Activated naive CD8-positive, alpha-beta T cell treated with anti-CD3 and anti-CD28 coated beads for 36 hours (primary cell): Measurements from ENCODE around the gene SEPTIN5. TPM values are rescaled to one million over a fixed set of nuclear protein-coding genes. Genes with fewer than 3 reads are reported as not detected.

Experiments
- DNase-seq: peaks from one replicate; pipeline ENCODE4 v3.0.0; 2021
- H3K27ac Mint-ChIP-seq: one replicate; pipeline ENCODE4 v1.8.0; 2022; ENCODE audit warnings: mild to moderate bottlenecking, moderate library complexity, mixed read lengths
- H3K27me3 Mint-ChIP-seq: one replicate; pipeline ENCODE4 v1.8.0; 2022; ENCODE audit warnings: mild to moderate bottlenecking, mixed read lengths
- H3K36me3 Mint-ChIP-seq: one replicate; pipeline ENCODE4 v1.8.0; 2021; ENCODE audit warnings: mild to moderate bottlenecking, mixed read lengths
- H3K4me1 Mint-ChIP-seq: one replicate; pipeline ENCODE4 v1.8.0; 2021; ENCODE audit warnings: mixed read lengths
- H3K4me3 Mint-ChIP-seq: one replicate; pipeline ENCODE4 v1.8.0; 2022; ENCODE audit warnings: mild to moderate bottlenecking, moderate library complexity, mixed read lengths
- H3K9me3 Mint-ChIP-seq: one replicate; pipeline ENCODE4 v1.8.0; 2022; ENCODE audit warnings: mixed read lengths
- total RNA-seq, 2 experiments: library from RNA; stranded (reverse); gene quantifications; one replicate each; pipeline ENCODE4 v1.2.3, GENCODE V29; 2021

Gene SEPTIN5
- total RNA-seq, 2 experiments from 2014 or later: 1.1 to 1.3 TPM

GRCh38 chr22:19729507-19729906, 15.2 kb downstream of the SEPTIN5 start:
- H3K4me3 Mint-ChIP-seq: no peak overlapping the region
- DNase-seq: no peak
- peaks cover 18% of the 10 kb centered on the region for H3K27me3 Mint-ChIP-seq
- peaks cover 4% of the 10 kb centered on the region for H3K4me1 Mint-ChIP-seq
- H3K36me3 Mint-ChIP-seq: no peaks in the 10 kb centered on the region
- H3K27ac Mint-ChIP-seq: no peak overlapping the region
- H3K9me3 Mint-ChIP-seq: no peaks in the 10 kb centered on the region

DNA sequence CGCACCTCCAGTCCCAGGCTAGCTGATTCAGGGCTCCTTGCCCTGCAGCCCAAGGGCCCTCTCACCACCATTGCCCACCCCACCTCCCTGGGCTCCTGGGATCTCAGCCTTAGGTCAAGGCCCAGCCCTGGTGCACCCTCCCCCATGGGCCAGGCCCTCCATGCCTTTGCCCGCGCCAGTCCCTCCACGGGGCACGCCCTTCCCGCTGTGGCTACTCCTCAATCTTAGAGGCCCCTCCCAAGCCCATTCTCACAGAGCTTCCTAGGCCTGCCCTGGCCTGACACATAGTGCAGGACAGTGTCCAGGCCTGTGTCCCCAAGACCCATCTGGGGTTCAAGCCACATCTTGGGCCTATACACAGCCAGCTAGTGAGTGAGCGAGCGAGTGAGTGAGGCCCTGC, 15.9 kb downstream of the SEPTIN5 start:
- no peaks in the 10 kb centered on the region for H3K9me3 Mint-ChIP-seq
- no peak overlapping the region for H3K27ac Mint-ChIP-seq
- DNase-seq: no peak
- H3K4me1 Mint-ChIP-seq: no peaks in the 10 kb centered on the region
- H3K4me3 Mint-ChIP-seq: no peak overlapping the region
- no peaks in the 10 kb centered on the region for H3K36me3 Mint-ChIP-seq
- peaks cover 11% of the 10 kb centered on the region for H3K27me3 Mint-ChIP-seq

DNA sequence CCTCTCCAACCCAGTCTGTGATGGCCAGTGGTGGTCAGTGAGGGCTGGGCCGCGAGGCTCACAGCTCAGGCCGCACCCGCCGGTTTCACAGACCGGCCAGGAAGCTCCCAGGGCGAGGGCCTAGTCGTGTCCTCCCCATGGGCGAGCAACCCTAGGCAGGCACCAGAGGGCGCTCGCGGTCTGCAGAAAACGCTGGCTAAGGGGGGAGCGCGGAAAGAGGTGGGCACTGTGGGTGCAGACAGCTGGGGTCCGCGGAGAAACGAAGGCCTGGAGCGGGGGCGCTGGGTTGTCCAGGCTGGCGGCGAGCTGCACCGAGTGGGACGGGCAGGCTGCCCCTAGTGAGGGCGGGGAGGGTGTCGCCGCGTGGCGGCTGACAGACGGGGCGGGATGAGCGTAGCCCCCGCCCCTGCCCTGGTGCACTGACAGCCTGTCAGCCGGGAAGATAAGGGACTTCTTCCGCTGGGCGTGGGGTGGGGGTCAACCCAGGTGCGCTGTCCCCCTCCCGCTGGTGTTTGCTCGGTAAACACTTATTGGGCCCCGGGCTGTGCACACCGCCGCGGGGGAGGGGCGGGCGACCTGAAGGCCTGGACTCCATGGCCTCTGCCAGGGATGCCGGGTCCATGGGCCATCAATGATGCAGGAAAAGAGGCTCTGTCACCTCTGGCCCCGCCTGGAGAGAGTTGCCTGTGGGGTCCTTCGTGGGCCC, 16.5 kb downstream of the SEPTIN5 start:
- Mint-ChIP-seq H3K27me3 (peaks cover 7% of the 10 kb centered on the region), H3K4me1 (no peaks in the 10 kb centered on the region), H3K36me3 (no peaks in the 10 kb centered on the region), H3K27ac (no peak overlapping the region), H3K4me3 (peak overlapping the region; percentile 63), H3K9me3 (no peaks in the 10 kb centered on the region)
- peak; percentile 84 for DNase-seq

GRCh38 chr22:19731361-19732135, 17.2 kb downstream of the SEPTIN5 start:
- peaks cover 7% of the 10 kb centered on the region for H3K27me3 Mint-ChIP-seq
- H3K27ac Mint-ChIP-seq: no peak overlapping the region
- no peaks in the 10 kb centered on the region for H3K36me3 Mint-ChIP-seq
- no peaks in the 10 kb centered on the region for H3K9me3 Mint-ChIP-seq
- no peak overlapping the region for H3K4me3 Mint-ChIP-seq
- no peaks in the 10 kb centered on the region for H3K4me1 Mint-ChIP-seq
- no peak for DNase-seq

DNA sequence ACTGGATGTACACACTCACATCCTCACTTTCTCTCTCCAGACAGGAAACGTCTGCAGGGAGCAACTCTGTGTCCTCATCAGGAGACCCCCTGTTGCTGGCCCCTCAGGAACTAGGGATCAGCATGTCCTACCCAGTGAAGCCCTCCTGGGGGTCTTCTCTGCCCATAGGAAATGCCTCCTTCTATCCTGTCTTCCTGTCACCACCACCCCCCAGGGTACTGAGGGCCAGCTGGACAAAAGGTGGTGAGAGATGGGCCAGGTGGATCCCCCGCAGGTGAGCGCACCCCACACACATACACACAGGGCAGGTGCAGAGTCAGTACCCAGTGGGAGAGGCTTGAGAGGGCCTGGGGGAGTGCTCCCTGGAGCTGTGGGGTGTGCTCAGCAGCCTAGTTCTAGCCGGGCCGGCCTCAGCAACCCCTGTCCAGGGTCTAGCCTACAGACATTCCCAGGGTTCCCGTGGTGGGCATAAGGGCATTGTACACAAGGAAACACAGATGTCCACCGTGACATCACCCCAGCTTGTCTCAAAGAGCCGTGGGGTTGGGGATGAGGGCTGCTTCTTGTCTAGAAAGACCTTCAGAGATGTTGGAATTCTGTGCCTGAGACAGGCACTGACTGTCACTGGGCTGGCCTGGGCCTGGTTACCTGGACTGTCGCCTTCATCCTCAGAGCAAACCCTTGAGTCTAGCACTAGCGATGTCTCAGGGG, 18.3 kb downstream of the SEPTIN5 start:
- Mint-ChIP-seq H3K27ac (no peak overlapping the region), H3K4me3 (no peak overlapping the region), H3K27me3 (peaks cover 2% of the 10 kb centered on the region), H3K9me3 (no peaks in the 10 kb centered on the region), H3K4me1 (no peaks in the 10 kb centered on the region), H3K36me3 (no peaks in the 10 kb centered on the region)
- DNase-seq: no peak

- Mint-ChIP-seq H3K4me3 (no peak overlapping the region), H3K36me3 (no peaks in the 10 kb centered on the region), H3K27ac (no peak overlapping the region), H3K27me3 (no peaks in the 10 kb centered on the region), H3K4me1 (no peaks in the 10 kb centered on the region), H3K9me3 (no peaks in the 10 kb centered on the region)
- DNase-seq: no peak
These were observed 19.5 kb downstream of the SEPTIN5 start for GRCh38 chr22:19733755-19734154.

GRCh38 chr22:19734163-19734562, 19.9 kb downstream of the SEPTIN5 start:
- Mint-ChIP-seq H3K9me3 (no peaks in the 10 kb centered on the region), H3K27me3 (no peaks in the 10 kb centered on the region), H3K36me3 (no peaks in the 10 kb centered on the region), H3K4me3 (no peak overlapping the region), H3K4me1 (no peaks in the 10 kb centered on the region), H3K27ac (no peak overlapping the region)
- DNase-seq: no peak

- H3K9me3 Mint-ChIP-seq: no peaks in the 10 kb centered on the region
- H3K4me1 Mint-ChIP-seq: no peaks in the 10 kb centered on the region
- no peak overlapping the region for H3K4me3 Mint-ChIP-seq
- no peaks in the 10 kb centered on the region for H3K36me3 Mint-ChIP-seq
- no peak overlapping the region for H3K27ac Mint-ChIP-seq
- DNase-seq: no peak
- no peaks in the 10 kb centered on the region for H3K27me3 Mint-ChIP-seq
These were observed 20.6 kb downstream of the SEPTIN5 start for GRCh38 chr22:19734837-19735382.

DNA sequence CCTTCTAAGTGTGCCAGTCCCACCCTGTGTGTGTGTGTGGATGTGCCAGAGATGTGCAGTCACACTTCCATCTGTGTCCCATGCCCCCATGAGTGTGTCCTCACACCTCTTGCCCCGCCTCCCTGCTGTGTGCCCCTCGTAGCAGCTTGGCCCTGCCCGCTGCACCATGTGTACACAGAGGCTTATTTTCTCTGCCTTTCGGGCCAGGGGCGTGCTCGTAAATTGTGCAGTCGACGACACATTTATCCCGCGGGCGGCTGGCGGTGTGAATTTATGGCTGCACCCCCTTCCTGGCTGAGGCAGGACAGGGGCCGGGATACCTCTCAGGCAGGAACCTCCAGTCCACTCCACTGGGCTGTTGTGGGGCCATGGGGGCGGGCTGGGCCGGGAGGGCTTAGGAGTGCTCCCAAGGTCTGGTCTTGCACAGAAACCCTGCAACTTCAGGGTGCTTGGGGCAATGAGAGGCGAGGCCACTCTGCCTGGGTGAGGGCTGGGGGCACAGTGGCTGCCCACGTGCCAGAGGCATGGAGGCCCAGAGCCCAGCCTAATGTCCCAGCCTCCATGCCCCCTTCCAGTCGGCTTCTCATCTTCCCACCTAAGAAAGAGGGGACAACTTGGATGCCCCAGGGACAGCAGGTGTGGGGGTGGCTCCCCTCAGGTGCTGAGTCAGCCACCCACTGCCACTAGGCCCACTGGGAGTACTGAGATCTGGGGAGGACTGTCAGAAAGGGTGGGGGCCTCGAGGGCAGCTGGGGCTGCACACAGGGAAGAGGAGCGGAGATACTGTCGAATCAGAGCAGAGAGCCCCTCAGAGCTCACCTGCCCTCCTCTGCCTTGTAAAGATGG, 21.6 kb downstream of the SEPTIN5 start:
- Mint-ChIP-seq H3K4me3 (no peak overlapping the region), H3K9me3 (no peaks in the 10 kb centered on the region), H3K27ac (no peak overlapping the region)

GRCh38 chr22:19737846-19738663, 23.8 kb downstream of the SEPTIN5 start:
- no peaks in the 10 kb centered on the region for H3K9me3 Mint-ChIP-seq
- DNase-seq: no peak
- no peak overlapping the region for H3K27ac Mint-ChIP-seq
- H3K4me3 Mint-ChIP-seq: no peak overlapping the region
- H3K36me3 Mint-ChIP-seq: no peaks in the 10 kb centered on the region
- H3K27me3 Mint-ChIP-seq: no peaks in the 10 kb centered on the region
- H3K4me1 Mint-ChIP-seq: no peaks in the 10 kb centered on the region

More for the DNA sequence above, 21.6 kb downstream of the SEPTIN5 start:
- no peak for DNase-seq
- no peaks in the 10 kb centered on the region for H3K27me3 Mint-ChIP-seq
- H3K36me3 Mint-ChIP-seq: no peaks in the 10 kb centered on the region
- no peaks in the 10 kb centered on the region for H3K4me1 Mint-ChIP-seq

GRCh38 chr22:19738664-19739447, 24.6 kb downstream of the SEPTIN5 start:
- no peak overlapping the region for H3K27ac Mint-ChIP-seq
- H3K36me3 Mint-ChIP-seq: no peaks in the 10 kb centered on the region
- no peak for DNase-seq
- H3K9me3 Mint-ChIP-seq: no peaks in the 10 kb centered on the region
- H3K4me1 Mint-ChIP-seq: no peaks in the 10 kb centered on the region
- no peak overlapping the region for H3K4me3 Mint-ChIP-seq
- no peaks in the 10 kb centered on the region for H3K27me3 Mint-ChIP-seq

DNA sequence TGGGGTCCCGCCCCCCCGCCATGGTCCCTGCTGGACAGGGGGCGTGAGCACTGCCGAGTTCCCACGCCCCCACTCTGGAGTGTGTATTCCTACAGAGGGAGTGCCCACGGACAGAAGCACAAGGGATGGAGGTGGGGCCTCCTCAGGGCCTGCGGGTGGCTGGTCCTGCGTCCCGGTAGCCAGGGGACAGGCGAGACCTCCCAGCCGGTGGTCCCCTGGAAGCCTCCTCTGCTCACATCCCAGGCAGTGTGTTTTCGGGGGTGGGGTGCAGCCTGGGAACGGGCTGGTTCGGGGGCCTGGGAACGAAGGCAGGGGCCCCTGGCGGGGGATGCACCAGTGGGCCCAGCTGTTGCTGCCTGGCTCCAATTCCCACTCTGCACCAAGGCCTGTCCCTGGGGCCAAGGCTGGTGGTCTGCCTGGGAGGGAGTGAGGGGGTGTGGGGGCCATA, 25.2 kb downstream of the SEPTIN5 start:
- no peaks in the 10 kb centered on the region for H3K36me3 Mint-ChIP-seq
- no peak overlapping the region for H3K4me3 Mint-ChIP-seq
- no peaks in the 10 kb centered on the region for H3K9me3 Mint-ChIP-seq
- H3K27me3 Mint-ChIP-seq: no peaks in the 10 kb centered on the region
- DNase-seq: no peak
- H3K4me1 Mint-ChIP-seq: no peaks in the 10 kb centered on the region
- no peak overlapping the region for H3K27ac Mint-ChIP-seq

- no peaks in the 10 kb centered on the region for H3K4me1 Mint-ChIP-seq
- no peaks in the 10 kb centered on the region for H3K9me3 Mint-ChIP-seq
- no peak overlapping the region for H3K27ac Mint-ChIP-seq
- H3K36me3 Mint-ChIP-seq: no peaks in the 10 kb centered on the region
- DNase-seq: no peak
- no peak overlapping the region for H3K4me3 Mint-ChIP-seq
- no peaks in the 10 kb centered on the region for H3K27me3 Mint-ChIP-seq
These were observed 25.7 kb downstream of the SEPTIN5 start for GRCh38 chr22:19739911-19740449.
